GM18526 (cell line): ENCODE data around the gene FBXO4.

Experiments
- POLR2A ChIP-seq: IDR thresholded peaks from 3 replicates; pipeline ENCODE4 v1.6.1; 2011; ENCODE audit not compliant: insufficient read length; ENCODE audit errors: extremely low read depth

The FBXO4 gene

GRCh38 chr5:41961736-41962135, 36.7 kb downstream of the FBXO4 start:
- no peak for TF ChIP-seq POLR2A

- no peak for TF ChIP-seq POLR2A
Measured at GRCh38 chr5:41962491-41962890, 37.4 kb downstream of the FBXO4 start.

DNA sequence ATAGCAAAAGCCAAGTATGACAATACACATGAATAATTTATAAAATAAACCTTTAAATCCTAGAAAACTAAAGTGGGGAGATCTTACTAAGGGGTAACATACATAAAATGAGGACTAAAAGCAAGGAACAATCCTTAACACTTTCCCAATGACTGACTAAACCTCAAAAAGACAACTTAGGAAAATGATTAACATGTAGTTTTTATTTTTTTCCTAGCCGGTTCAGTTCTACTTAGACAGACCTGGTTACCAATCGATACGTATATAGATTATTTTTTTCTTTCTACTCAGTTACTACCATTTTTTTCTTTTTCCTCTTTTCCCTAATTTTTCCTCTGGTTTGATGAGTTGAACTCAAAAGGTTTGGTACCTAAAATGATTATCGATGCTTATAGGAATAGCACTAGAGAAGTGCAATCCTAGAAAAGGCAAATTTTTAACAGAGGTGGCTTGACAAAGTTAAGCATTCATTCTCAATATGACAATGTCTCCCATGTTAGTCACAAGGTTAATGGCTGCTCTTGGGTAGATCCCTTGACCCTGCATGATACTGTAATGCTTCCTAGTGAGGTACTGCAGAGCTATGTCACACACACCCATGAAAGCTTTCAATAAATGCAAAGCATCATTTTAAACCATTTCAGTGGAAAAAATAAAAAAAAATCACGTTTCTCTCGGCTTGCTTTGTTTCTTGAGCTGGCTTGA, 41.5 kb downstream of the FBXO4 start:
- no peak for TF ChIP-seq POLR2A

GRCh38 chr5:41967401-41967800, 42.3 kb downstream of the FBXO4 start:
- no peak for TF ChIP-seq POLR2A

- no peak for TF ChIP-seq POLR2A
Measured at GRCh38 chr5:41968153-41968723, 43.2 kb downstream of the FBXO4 start.

DNA sequence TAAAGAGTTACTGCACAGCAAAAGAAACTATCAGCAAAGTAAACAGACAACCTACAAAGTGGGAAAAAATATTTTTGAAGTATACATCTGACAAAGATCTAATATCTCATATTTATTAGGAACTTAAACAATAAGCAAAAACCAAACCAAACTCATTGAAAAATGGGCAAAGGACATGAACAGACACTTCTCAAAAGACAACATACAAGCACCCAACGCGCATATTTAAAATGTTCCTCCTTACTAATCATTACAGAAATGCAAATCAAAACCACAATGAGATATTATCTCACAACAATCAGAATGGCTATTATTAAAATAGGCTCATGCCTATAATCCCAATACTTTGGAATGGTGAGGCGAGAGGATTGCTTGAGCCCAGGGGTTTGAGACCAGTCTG, 48.0 kb downstream of the FBXO4 start:
- no peak for TF ChIP-seq POLR2A

GRCh38 chr5:41973887-41974286, 48.8 kb downstream of the FBXO4 start:
- no peak for TF ChIP-seq POLR2A

DNA sequence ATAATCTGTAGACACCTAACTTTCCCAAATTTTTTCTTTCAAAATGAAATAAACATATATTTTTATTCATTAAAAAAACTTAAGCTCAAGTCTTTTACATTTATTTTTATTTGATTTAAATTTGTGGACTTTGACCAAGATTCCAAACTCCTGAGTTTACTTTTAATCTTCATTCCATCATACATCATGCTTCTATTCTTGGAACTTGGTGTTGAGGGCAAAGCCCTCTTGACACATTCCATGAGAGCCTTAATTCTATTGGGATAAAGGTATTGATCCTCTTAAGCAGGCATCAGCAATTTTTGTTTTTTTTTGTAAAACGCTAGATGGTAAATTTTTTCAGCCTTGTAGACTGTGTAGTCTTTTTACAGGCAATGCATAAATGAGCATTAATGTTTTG, 53.6 kb downstream of the FBXO4 start:
- no peak for TF ChIP-seq POLR2A

DNA sequence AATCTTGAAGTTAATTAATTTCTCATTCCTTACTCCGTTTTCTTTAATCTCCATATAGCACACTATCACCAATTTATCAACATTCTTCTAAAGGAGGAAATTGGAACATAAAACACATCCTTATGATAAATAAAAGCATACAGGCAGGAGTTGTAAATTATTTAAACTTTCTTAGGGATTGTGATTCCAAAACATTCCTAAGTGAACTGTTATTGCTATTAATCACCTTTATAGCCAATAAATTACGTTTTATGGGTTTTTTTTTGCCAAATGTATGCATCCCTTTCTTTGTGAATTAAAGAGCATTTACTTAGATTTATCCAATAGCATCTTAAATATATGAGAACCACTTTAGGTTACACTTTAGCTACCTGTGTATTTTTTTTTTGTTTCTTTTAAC, 55.3 kb downstream of the FBXO4 start:
- no peak for TF ChIP-seq POLR2A

- TF ChIP-seq POLR2A = no peak
Measured at GRCh38 chr5:41980870-41981269, 55.8 kb downstream of the FBXO4 start.

DNA sequence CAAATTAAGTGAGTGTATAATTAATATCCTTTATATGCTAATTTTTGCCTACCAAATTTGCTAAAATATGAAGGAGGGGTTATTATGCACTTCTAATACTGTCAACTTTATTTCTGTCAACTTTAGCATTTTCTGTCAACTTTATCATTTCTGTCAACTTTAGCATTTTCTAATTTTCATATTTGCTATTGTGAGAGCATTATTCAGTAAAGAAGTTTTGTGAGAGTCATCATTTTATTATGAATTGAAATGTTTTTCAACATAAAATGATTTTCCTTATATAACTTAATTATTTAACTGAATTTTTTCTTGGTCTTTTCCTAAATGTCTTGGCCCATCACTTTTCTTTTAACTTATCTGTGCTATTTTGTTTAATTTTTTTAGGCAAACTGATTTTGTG, 58.2 kb downstream of the FBXO4 start:
- TF ChIP-seq POLR2A = no peak

- TF ChIP-seq POLR2A = no peak
Measured at GRCh38 chr5:41985945-41986695, 61.0 kb downstream of the FBXO4 start.
